ENCODE data around the gene DRC3.

- TF ChIP-seq POLR2A (IDR thresholded peaks at IDR 0.05), result no peak
- TF ChIP-seq CTCF (IDR thresholded peaks at IDR 0.05), result no peak
Observed at GRCh38 chr17:17958982-17959381, 13.7 kb upstream of the DRC3 start.

Measured in gastroesophageal sphincter (tissue), 3 donors.